SU-DHL-6 (cell line): ENCODE data around the gene SYT2.

ENCODE experiments used
- H2AFZ ChIP-seq: fragments of 200-600 bp; sonication (generic); 2 replicates; pipeline ENCODE4 v1.6.1; 2014; ENCODE audit warnings: low read depth, mild to moderate bottlenecking, moderate library complexity, mixed read lengths, antibody characterized with exemption, low read length; ENCODE audit not compliant: severe bottlenecking
- H3F3A ChIP-seq: fragments of 200-600 bp; shearing (Covaris generic); 2 replicates; pipeline ENCODE4 v1.6.0; 2016; ENCODE audit warnings: antibody characterized with exemption, mild to moderate bottlenecking; ENCODE audit not compliant: insufficient read depth
- H3K27ac ChIP-seq: fragments of 200-600 bp; sonication (generic); 2 replicates; pipeline ENCODE4 v1.5.1; 2016; ENCODE audit warnings: low read depth, mild to moderate bottlenecking, low read length, moderate library complexity, mixed read lengths
- H3K27me3 ChIP-seq: fragments of 200-600 bp; sonication (generic), shearing (Covaris generic); 2 replicates; pipeline ENCODE4 v1.6.0; 2014; ENCODE audit warnings: mild to moderate bottlenecking, low read length
- H3K36me3 ChIP-seq: fragments of 200-600 bp; sonication (generic); 2 replicates; pipeline ENCODE4 v1.6.1; 2014; ENCODE audit warnings: mild to moderate bottlenecking, low read length, mixed read lengths
- H3K4me2 ChIP-seq: fragments of 300-600, 200-600 bp; shearing (Covaris generic), sonication (generic); 2 replicates; pipeline ENCODE4 v1.6.0; 2014; ENCODE audit warnings: low read length, low read depth, mild to moderate bottlenecking; ENCODE audit not compliant: poor library complexity, severe bottlenecking
- H3K4me3 ChIP-seq: fragments of 200-600 bp; sonication (generic); 2 replicates; pipeline ENCODE4 v1.5.1; 2014; ENCODE audit warnings: antibody characterized with exemption, low read length, mild to moderate bottlenecking, mixed read lengths; ENCODE audit not compliant: insufficient read depth, poor library complexity, severe bottlenecking
- H3K79me2 ChIP-seq: fragments of 200-600 bp; sonication (generic); 2 replicates; pipeline ENCODE4 v1.6.1; 2014; ENCODE audit warnings: mild to moderate bottlenecking, low read length, moderate library complexity; ENCODE audit not compliant: insufficient read depth
- H3K9ac ChIP-seq: fragments of 200-600 bp; sonication (generic); 2 replicates; pipeline ENCODE4 v1.7.0; 2014; ENCODE audit warnings: mild to moderate bottlenecking, low read length
- H3K9me2 ChIP-seq: fragments of 200-600 bp; sonication (generic); replicated peaks from 2 replicates; pipeline ENCODE4 v1.6.1; 2014; ENCODE audit warnings: low read length; ENCODE audit not compliant: insufficient read depth
- H3K9me3 ChIP-seq: fragments of 200-600 bp; sonication (generic); 2 replicates; pipeline ENCODE4 v1.6.1; 2014; ENCODE audit warnings: low read length, mixed read lengths; ENCODE audit not compliant: insufficient read depth
- H4K20me1 ChIP-seq: fragments of 200-600 bp; sonication (generic); 2 replicates; pipeline ENCODE4 v1.6.1; 2014; ENCODE audit warnings: low read depth, mild to moderate bottlenecking, antibody characterized with exemption, low read length, moderate library complexity, mixed read lengths
- CTCF ChIP-seq: fragments of 200-600 bp; sonication (generic); IDR thresholded peaks from one replicate; pipeline ENCODE4 v1.5.1; 2017; ENCODE audit warnings: antibody characterized with exemption, mild to moderate bottlenecking, low read length, moderate library complexity; ENCODE audit not compliant: insufficient read depth, poor library complexity, severe bottlenecking
- EZH2phosphoT487 ChIP-seq: fragments of 200-600 bp; sonication (generic), shearing (Covaris generic); conservative IDR thresholded peaks from 2 replicates; pipeline ENCODE4 v1.6.1; 2018; ENCODE audit warnings: mild to moderate bottlenecking, antibody characterized with exemption, low read length, moderate library complexity, mixed read lengths

The SYT2 gene

DNA sequence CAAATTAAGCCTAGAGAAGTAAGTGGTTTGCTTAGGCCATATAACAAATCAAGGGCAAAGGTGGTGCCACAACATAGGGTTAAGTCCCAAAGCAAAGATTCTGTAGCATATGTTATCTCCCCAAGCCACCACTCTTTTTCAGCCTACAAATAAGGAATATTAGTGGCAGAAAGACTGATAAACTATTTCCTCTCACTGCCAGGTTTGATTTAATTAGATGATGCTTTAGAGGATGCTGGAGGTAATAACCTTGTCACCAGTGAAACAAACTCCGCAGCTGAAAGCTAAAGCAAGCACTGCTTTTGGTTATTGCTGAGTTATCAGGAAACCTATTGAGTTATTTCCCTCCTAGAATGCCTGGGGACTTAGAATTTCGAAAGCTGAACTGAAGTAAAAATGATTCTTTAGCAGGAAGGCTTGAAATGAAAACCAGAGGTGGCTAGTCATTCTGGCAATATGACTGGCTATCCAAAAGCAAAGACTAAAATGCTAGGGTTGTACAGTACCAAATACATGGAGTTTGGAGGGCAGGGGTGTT is 145.2 kb downstream of the SYT2 start:
- H3K36me3 ChIP-seq: no peaks in the 10 kb centered on the region
- no peaks in the 10 kb centered on the region for H4K20me1 ChIP-seq
- no peak overlapping the region for H3K9ac ChIP-seq
- H3K27me3 ChIP-seq: no peaks in the 10 kb centered on the region
- no peak overlapping the region for H3K4me2 ChIP-seq
- H3K27ac ChIP-seq: no peak overlapping the region
- no peak overlapping the region for H2AFZ ChIP-seq
- no peak overlapping the region for H3K4me3 ChIP-seq
- no peaks in the 10 kb centered on the region for H3F3A ChIP-seq
- no peaks in the 10 kb centered on the region for H3K9me2 ChIP-seq
- TF ChIP-seq CTCF: no peak
- TF ChIP-seq EZH2phosphoT487: no peak
- H3K9me3 ChIP-seq: no peaks in the 10 kb centered on the region
- no peaks in the 10 kb centered on the region for H3K79me2 ChIP-seq

DNA sequence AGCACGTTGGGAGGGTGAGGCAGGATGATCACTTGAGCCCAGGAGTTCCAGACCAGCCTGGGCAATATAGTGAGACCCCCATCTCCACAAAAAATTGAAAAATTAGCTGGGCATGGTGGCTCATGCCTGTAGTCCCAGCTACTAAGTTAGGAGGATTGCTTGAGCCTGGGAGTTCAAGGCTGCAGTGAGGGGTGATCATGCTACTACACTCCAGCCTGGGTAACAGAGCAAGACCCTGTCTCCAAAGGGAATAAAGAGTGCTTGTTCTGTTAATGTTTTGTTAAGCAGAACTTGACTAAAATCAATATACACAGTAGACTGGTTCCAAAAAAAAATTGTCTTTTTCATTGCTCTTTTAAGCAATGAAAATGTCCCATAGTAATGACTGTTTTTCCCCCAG is 146.4 kb downstream of the SYT2 start:
- no peaks in the 10 kb centered on the region for H3K36me3 ChIP-seq
- no peaks in the 10 kb centered on the region for H4K20me1 ChIP-seq
- no peak overlapping the region for H3K9ac ChIP-seq
- TF ChIP-seq EZH2phosphoT487 (no peak), CTCF (no peak)
- no peaks in the 10 kb centered on the region for H3K79me2 ChIP-seq
- no peak overlapping the region for H3K4me2 ChIP-seq
- H3K4me3 ChIP-seq: no peak overlapping the region
- H3F3A ChIP-seq: no peaks in the 10 kb centered on the region
- no peak overlapping the region for H3K27ac ChIP-seq
- no peaks in the 10 kb centered on the region for H3K9me2 ChIP-seq
- no peak overlapping the region for H2AFZ ChIP-seq
- no peaks in the 10 kb centered on the region for H3K9me3 ChIP-seq
- no peaks in the 10 kb centered on the region for H3K27me3 ChIP-seq

- Histone ChIP-seq H3F3A (no peaks in the 10 kb centered on the region), H3K4me3 (no peak overlapping the region)
Observed at GRCh38 chr1:202562444-202563060, 147.7 kb downstream of the SYT2 start.

More at GRCh38 chr1:202562444-202563060, 147.7 kb downstream of the SYT2 start:
- Histone ChIP-seq H2AFZ (no peak overlapping the region), H3K9ac (no peak overlapping the region), H3K27ac (no peak overlapping the region), H4K20me1 (no peaks in the 10 kb centered on the region), H3K9me2 (no peaks in the 10 kb centered on the region), H3K9me3 (no peaks in the 10 kb centered on the region), H3K27me3 (no peaks in the 10 kb centered on the region), H3K4me2 (no peak overlapping the region), H3K79me2 (no peaks in the 10 kb centered on the region), H3K36me3 (no peaks in the 10 kb centered on the region)
- TF ChIP-seq CTCF (no peak), EZH2phosphoT487 (no peak)
